ENCODE measurements around the gene WHAMM. TPM values are rescaled to one million over a fixed set of nuclear protein-coding genes. Genes with fewer than 3 reads are reported as not detected.

The WHAMM gene
- total and polyA plus RNA-seq, 2 of the 4 experiments (the other 2 are of a cell fraction): 1.4 to 4.1 TPM

GRCh38 chr15:82840166-82840565 lies 30.7 kb downstream of the WHAMM start:
- no peak overlapping the region for H2BK20ac ChIP-seq (ENCODE audit: low read depth, low read length)
- no peak overlapping the region for H4K91ac ChIP-seq (ENCODE audit: insufficient read depth, low read depth, low read length)
- ChIA-PET POLR2A (ENCODE audit: unreplicated experiment) (no interaction called here), CTCF (no interaction called here)
- no peak overlapping the region for H3K18ac ChIP-seq (ENCODE audit: low read depth, low read length)
- H3K4me1 ChIP-seq (ENCODE audit: control insufficient read depth, insufficient read depth, low read length): no peaks in the 10 kb centered on the region
- H3K27me3 ChIP-seq (ENCODE audit: control insufficient read depth, insufficient read depth, low read length): no peaks in the 10 kb centered on the region
- H2AK5ac ChIP-seq (ENCODE audit: low read depth, low read length): no peak overlapping the region
- BruUV-seq (replicated peaks): no TSS peak
- no peak overlapping the region for H3K14ac ChIP-seq (replicated peaks; ENCODE audit: low read depth, low read length)
- H2BK120ac ChIP-seq (ENCODE audit: low read depth, low read length): no peak overlapping the region
- no peak overlapping the region for H3K56ac ChIP-seq (ENCODE audit: extremely low read depth, insufficient read depth, low read length)
- no peak overlapping the region for H2BK5ac ChIP-seq (ENCODE audit: low read depth, low read length, poor library complexity, severe bottlenecking)
- peaks cover 2 to 21% of the 10 kb centered on the region in 2 experiments; a peak in 3 of 4 replicates for H3K79me1 ChIP-seq (ENCODE audit: low read depth in 1 of 2, low read length in 2 of 2)
- dilution Hi-C loops (cut with HindIII; ENCODE audit: low sequenced_read_pairs, unreplicated experiment) (no loop called here), in situ Hi-C loops (cut with MboI; ENCODE audit: low sequenced_read_pairs) (no loop called here), intact Hi-C loops (cut with micrococcal nuclease) (no loop called here)
- H3K4me2 ChIP-seq (ENCODE audit: low read depth, low read length): no peak overlapping the region
- WGBS, 2 experiments (ENCODE audit: extremely low coverage in 2 of 2, insufficient read length in 1 of 2): no CpG with 5 or more reads among the region's 4 CpGs
- H2AK9ac ChIP-seq (replicated peaks; ENCODE audit: low read depth, low read length, poor library complexity): no peak overlapping the region
- no peak overlapping the region for H3K4ac ChIP-seq (ENCODE audit: low read depth, low read length)
- H4K8ac ChIP-seq (ENCODE audit: low read depth in 2 of 2, low read length in 2 of 2): no peak overlapping the region
- H3K9ac ChIP-seq (ENCODE audit: low read depth, low read length): no peak overlapping the region
- TF ChIP-seq MAFK (IDR thresholded peaks at IDR 0.05; ENCODE audit: low read depth, low read length) (no peak), RCOR1 (IDR thresholded peaks at IDR 0.05; ENCODE audit: insufficient replicate concordance, low read length) (no peak), CHD1 (IDR thresholded peaks at IDR 0.05; ENCODE audit: low read depth, low read length) (no peak), MXI1 (IDR thresholded peaks at IDR 0.05; ENCODE audit: borderline replicate concordance, low read depth, low read length) (no peak), BHLHE40 (IDR thresholded peaks at IDR 0.05; ENCODE audit: low read depth, low read length) (no peak), NFE2L2 (IDR thresholded peaks at IDR 0.05; ENCODE audit: low read depth, low read length) (no peak), MAZ (IDR thresholded peaks at IDR 0.05; ENCODE audit: borderline replicate concordance, low read depth, low read length) (no peak), CEBPB (IDR thresholded peaks at IDR 0.05; ENCODE audit: low read depth, low read length) (no peak), RFX5 (IDR thresholded peaks at IDR 0.05; ENCODE audit: low read depth, low read length) (no peak), SMC3 (IDR thresholded peaks at IDR 0.05; ENCODE audit: low read depth, low read length) (no peak), POLR2A (IDR thresholded peaks at IDR 0.05; ENCODE audit: low read depth, low read length) (no peak), FOS (IDR thresholded peaks at IDR 0.05; ENCODE audit: low read depth, low read length) (no peak), ELK1 (IDR thresholded peaks at IDR 0.05; ENCODE audit: borderline replicate concordance, low read depth, low read length) (no peak)
- TF ChIP-seq, protein P1, sequence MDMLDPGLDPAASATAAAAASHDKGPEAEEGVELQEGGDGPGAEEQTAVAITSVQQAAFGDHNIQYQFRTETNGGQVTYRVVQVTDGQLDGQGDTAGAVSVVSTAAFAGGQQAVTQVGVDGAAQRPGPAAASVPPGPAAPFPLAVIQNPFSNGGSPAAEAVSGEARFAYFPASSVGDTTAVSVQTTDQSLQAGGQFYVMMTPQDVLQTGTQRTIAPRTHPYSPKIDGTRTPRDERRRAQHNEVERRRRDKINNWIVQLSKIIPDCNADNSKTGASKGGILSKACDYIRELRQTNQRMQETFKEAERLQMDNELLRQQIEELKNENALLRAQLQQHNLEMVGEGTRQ (IDR thresholded peaks at IDR 0.05; ENCODE audit: low read depth, low read length): no peak
- H3K4me3 ChIP-seq (ENCODE audit: insufficient read depth, low read depth, low read length): no peak overlapping the region
- no peak overlapping the region for H3K23ac ChIP-seq (ENCODE audit: low read depth, low read length)
- no peak overlapping the region for H4K5ac ChIP-seq (ENCODE audit: low read depth, low read length)
- no peaks in the 10 kb centered on the region for H3K9me3 ChIP-seq (ENCODE audit: control insufficient read depth, insufficient read depth, low read length)
- no peak overlapping the region for H2AFZ ChIP-seq (replicated peaks; ENCODE audit: low read length, poor library complexity)
- H4K20me1 ChIP-seq (ENCODE audit: insufficient read depth, low read length): no peaks in the 10 kb centered on the region
- H2BK15ac ChIP-seq (ENCODE audit: low read depth, low read length): no peak overlapping the region
- no peak overlapping the region for H3K27ac ChIP-seq (ENCODE audit: insufficient read depth, low read length)
- no peaks in the 10 kb centered on the region; the same call in 1 of the 2 replicates for H3K9me1 ChIP-seq (ENCODE audit: insufficient read depth, low read length)
- no peak for ATAC-seq (ENCODE audit: low read depth)
- no peak for DNase-seq
- peaks cover 28% of the 10 kb centered on the region for H3K36me3 ChIP-seq (ENCODE audit: control insufficient read depth, insufficient read depth, low read length)
